ENCODE measurements around the gene CRYBG2.
"Not testable (repeated sequence)": the region's sequence is repeated elsewhere in the genome, so short reads cannot be mapped to it uniquely, and the experiment has no call there.

CRYBG2 gene

GRCh38 chr1:26324550-26324949, 29.4 kb downstream of the CRYBG2 start:
- in situ Hi-C loops (cut with HindIII; ENCODE audit: low sequenced_read_pairs): no loop called here

DNA sequence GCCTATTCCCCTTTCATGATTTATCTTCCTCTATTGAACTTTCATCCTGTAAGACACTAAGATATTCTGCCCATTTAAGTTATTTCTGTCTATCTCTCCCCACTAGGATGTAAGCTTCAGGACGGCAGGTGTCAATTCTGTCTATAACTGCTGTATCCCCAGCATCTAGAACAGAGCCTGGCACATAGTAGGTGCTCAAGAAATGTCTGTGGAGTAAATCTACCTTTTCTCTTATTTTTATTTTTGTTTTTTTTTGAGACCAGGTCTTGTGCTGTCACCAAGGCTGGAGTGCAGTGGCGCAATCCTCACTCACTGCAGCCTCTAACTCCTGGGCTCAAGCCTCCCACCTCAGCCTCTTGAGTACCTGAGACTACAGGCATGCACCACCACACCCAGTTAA, 30.5 kb downstream of the CRYBG2 start:
- in situ Hi-C loops (cut with HindIII; ENCODE audit: low sequenced_read_pairs): no loop called here

GRCh38 chr1:26322042-26322331, 31.9 kb downstream of the CRYBG2 start:
- in situ Hi-C loops (cut with HindIII; ENCODE audit: low sequenced_read_pairs): no loop called here

- in situ Hi-C loops (cut with HindIII; ENCODE audit: low sequenced_read_pairs): no loop called here
Observed at GRCh38 chr1:26321315-26322041, 32.5 kb downstream of the CRYBG2 start.

DNA sequence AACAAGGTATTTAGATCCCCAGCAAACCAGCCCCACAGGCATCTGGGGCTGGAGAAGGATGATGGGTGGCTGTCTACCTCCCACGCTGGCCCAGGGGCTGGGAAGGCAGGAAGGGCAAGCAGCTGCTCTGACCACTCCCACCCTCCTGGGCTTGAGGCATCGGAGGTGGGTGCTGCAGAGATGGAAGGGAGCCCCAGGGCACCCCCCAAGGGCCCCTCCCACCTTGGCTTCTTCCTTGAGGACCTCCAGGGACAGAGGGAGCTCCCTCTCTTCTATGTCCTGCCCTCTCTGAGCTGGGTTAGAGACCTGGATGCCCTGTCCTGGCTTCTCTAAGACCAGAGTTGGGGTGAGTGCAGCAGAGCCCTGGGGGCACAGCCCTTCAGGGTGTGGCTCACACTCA, 33.0 kb downstream of the CRYBG2 start:
- in situ Hi-C loops (cut with HindIII; ENCODE audit: low sequenced_read_pairs): no loop called here

- in situ Hi-C loops (cut with HindIII; ENCODE audit: low sequenced_read_pairs): no loop called here
Observed at GRCh38 chr1:26318338-26319064, 35.4 kb downstream of the CRYBG2 start.

- in situ Hi-C loops (cut with HindIII; ENCODE audit: low sequenced_read_pairs): no loop called here
Observed at GRCh38 chr1:26317612-26318337, 36.2 kb downstream of the CRYBG2 start, which contains the start of gene CD52. Gene CD52 (plus strand): TSS chr1:26317958. CDS start chr1:26318018, 60 bp downstream.

GRCh38 chr1:26317146-26317545, 36.8 kb downstream of the CRYBG2 start:
- in situ Hi-C loops (cut with HindIII; ENCODE audit: low sequenced_read_pairs): no loop called here

DNA sequence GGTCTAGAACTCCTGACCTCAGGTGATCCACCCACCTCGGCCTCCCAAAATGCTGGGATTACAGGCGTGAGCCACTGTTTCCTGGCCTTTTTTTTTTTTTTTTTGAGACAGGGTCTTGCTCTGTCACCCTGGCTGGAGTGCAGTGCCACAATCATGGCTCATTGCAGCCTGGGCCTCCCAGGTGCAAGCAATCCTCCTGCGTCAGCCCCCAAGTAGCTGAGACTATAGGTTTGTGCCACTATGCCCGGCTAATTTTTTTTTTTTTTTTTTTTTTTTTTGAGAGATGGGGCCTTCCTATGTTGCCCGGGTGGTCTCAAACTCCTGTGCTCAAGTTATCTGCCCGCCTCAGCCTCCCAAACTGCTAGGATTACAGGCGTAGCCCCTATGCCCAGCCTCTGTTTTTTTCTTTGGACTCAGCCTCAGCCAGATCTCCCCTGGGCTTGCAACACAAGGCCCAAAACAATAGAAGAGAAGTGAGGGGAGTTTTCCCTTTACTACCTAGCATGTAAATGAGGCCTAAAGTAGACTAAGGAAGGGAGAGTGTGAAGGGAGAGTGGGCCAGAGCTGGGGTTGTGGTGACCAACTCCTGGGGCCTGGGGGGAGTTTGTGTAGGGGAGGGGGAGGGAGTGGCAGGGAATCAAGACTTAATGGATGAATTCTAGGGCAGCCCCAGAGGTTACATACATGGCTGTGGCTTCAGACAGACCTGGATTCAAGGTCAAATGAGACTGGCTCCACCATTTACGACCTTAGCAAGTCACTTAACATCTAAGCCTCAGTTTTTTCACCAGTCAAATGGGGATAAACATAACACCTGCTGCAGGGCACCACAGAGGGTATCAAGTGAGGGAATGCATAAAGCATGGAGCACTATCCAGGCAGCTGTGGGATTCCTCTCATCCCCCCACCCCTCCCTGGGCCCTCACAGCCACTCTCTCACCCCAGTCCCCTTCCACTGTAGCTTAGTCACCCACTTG, 37.8 kb downstream of the CRYBG2 start:
- in situ Hi-C loops (cut with HindIII; ENCODE audit: low sequenced_read_pairs): no loop called here

- in situ Hi-C loops (cut with HindIII; ENCODE audit: low sequenced_read_pairs): no loop called here
Observed at GRCh38 chr1:26314501-26314900, 39.4 kb downstream of the CRYBG2 start.

- in situ Hi-C loops (cut with HindIII; ENCODE audit: low sequenced_read_pairs): not testable (repeated sequence)
Observed at GRCh38 chr1:26307966-26308899, 45.7 kb downstream of the CRYBG2 start.

GRCh38 chr1:26307363-26307781, 46.6 kb downstream of the CRYBG2 start:
- in situ Hi-C loops (cut with HindIII; ENCODE audit: low sequenced_read_pairs): no loop called here

GRCh38 chr1:26306290-26307229, 47.4 kb downstream of the CRYBG2 start, which contains the start of gene UBXN11:
Gene UBXN11 (minus strand): TSS chr1:26306636. CDS start chr1:26302883, 3,753 bp downstream.
- in situ Hi-C loops (cut with HindIII; ENCODE audit: low sequenced_read_pairs): no loop called here

DNA sequence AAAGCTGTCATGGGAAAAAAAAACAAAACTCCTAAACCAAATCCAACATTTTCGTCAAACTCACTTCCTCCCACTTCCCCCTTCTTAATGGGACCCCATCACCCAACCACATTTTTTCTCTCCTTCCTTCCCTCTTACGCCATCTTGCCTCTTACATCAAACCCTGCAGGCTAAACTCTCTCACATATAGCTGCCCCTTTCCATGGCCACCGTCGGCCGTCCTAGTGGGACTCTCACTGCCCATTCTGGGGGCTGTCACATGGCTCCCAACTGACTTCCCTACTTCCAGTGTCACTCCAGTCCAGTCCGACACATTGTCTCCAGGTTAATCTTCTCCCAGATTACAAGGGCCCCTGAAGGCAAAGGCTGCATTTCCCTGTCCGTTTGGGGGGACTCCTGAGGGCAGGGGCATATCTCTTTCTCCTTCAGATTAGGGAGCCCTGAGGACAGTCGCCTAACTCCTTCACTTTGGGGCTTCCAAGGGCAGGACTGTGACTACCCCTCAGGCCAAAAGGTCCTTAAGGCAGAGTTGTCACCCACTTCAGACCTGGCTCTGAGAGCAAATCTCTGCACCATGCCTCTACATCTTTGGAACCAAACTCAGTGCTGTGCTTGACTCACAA, 48.2 kb downstream of the CRYBG2 start:
- in situ Hi-C loops (cut with HindIII; ENCODE audit: low sequenced_read_pairs): no loop called here

DNA sequence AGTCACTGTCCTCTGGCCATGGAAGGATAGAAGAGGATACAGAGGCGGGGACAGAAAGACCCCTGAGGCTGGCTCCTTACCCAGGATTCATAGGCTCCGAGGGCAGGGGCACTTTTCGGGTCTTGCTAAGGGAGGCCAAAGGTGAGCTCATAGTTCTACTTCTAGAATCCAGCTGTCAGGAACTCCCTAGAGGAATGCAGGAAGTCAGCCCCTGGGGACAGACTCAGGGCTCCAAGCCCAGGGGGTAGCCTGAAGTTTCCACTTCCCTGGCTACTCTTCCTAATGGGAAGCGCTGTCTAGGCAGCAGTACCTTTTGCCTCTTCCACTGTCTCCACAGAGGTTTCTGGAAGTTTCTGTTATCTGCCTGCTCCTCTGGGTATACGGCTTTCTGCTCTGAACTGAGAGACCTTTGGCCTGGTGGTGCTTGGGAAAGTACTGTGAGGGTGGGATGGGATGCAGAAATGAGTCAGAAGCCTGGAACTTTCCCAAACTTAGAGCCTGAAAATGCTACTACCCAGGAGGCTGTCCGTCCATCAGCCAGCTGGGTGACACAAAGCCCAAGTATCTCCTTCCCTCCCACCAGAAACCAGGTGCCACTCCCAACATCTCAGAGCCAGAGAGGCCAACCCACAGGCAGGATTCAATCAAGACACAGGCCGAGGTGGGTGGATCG, 51.1 kb downstream of the CRYBG2 start:
- in situ Hi-C loops (cut with HindIII; ENCODE audit: low sequenced_read_pairs): no loop called here

DNA sequence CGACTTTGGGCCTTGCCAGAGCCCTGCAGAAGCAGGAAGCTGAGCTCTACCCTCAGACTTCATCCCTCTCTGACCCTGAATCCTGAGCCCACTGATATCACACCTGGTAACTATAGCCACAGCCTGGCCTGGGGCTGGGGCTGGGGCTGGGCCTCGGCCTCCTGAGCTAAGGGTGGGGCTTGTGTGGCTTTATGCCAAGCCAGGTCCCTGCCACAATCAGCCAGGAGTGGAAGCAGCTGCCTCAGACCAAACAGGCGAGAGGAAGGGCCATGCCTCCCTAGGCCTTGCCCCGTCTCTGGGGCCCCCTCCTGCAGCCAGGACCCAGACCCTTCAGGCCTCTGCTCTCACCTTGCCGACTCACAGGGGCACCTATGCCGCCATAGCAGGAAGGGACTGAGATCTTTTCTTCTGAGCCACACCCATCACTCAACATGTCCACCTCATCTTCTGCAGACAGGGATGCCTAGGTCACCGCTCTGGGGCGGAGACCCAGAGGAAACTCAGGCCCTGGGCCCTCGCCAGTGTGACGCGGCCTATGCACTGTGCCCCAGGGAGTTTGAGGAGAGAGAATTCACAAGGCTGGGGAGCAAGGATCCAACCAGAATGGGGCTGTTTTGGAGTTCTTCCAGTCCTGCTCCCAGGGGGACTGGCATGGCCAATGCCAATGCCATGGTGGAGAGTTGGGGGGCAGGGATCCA, 53.2 kb downstream of the CRYBG2 start:
- in situ Hi-C loops (cut with HindIII; ENCODE audit: low sequenced_read_pairs): no loop called here

DNA sequence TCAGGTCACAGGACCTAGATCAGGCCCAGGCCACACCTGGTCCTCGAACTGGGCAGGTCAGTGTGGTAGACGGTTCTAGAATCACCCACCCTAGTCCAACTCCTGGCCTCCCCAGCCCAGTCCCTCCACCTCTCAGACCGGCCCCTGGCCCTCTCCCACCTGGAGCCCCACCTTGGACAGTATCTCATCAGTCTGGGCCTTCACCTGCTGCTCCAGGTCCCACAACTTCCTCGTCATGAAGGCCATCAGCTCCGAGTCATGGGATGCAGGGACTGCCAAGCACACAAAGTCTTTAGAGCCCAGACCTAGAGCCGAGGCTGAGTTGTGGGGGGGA, 56.2 kb downstream of the CRYBG2 start:
- in situ Hi-C loops (cut with HindIII; ENCODE audit: low sequenced_read_pairs): no loop called here

All from endothelial cell of hepatic sinusoid (primary cell).